Measurements from ENCODE around the gene BEST2.

BEST2 gene

GRCh38 chr19:12770922-12771321 is 19.3 kb downstream of the BEST2 start:
- no peak for DNase-seq (ENCODE audit: low read depth)

- DNase-seq (ENCODE audit: low read depth), result no peak
Observed at GRCh38 chr19:12772323-12772722, 20.7 kb downstream of the BEST2 start.

- DNase-seq (ENCODE audit: low read depth), result no peak
Observed at GRCh38 chr19:12773571-12773970, 22.0 kb downstream of the BEST2 start.

- no peak for DNase-seq (ENCODE audit: low read depth)
Observed at GRCh38 chr19:12774588-12775555, 23.3 kb downstream of the BEST2 start, which contains the start of gene HOOK2. Gene HOOK2 (minus strand): TSS chr19:12775552. CDS start chr19:12775449, 103 bp downstream.

- DNase-seq (ENCODE audit: low read depth), result peak; percentile 83
Observed at GRCh38 chr19:12777217-12778016, 25.8 kb downstream of the BEST2 start.

GRCh38 chr19:12778017-12778904 is 26.7 kb downstream of the BEST2 start:
- DNase-seq (ENCODE audit: low read depth), result no peak

- DNase-seq (ENCODE audit: low read depth), result no peak
Observed at GRCh38 chr19:12778905-12779161, 27.2 kb downstream of the BEST2 start.

GRCh38 chr19:12779162-12779993 is 27.8 kb downstream of the BEST2 start:
- DNase-seq (ENCODE audit: low read depth), result no peak

- DNase-seq (ENCODE audit: low read depth), result no peak
Observed at GRCh38 chr19:12782174-12782423, 30.5 kb downstream of the BEST2 start.

GRCh38 chr19:12782424-12783290 is 31.1 kb downstream of the BEST2 start:
- DNase-seq (ENCODE audit: low read depth), result peak; percentile 89

- no peak for DNase-seq (ENCODE audit: low read depth)
Observed at GRCh38 chr19:12783291-12783848, 31.8 kb downstream of the BEST2 start.

GRCh38 chr19:12783849-12784393 is 32.3 kb downstream of the BEST2 start:
- DNase-seq (ENCODE audit: low read depth), result no peak

- no peak for DNase-seq (ENCODE audit: low read depth)
Observed at GRCh38 chr19:12784394-12784870, 32.8 kb downstream of the BEST2 start.

- DNase-seq (ENCODE audit: low read depth), result no peak
Observed at GRCh38 chr19:12784871-12785430, 33.4 kb downstream of the BEST2 start.

- DNase-seq (ENCODE audit: low read depth), result no peak
Observed at GRCh38 chr19:12785431-12786031, 33.9 kb downstream of the BEST2 start.

- DNase-seq (ENCODE audit: low read depth), result no peak
Observed at GRCh38 chr19:12786141-12786870, 34.7 kb downstream of the BEST2 start.

GRCh38 chr19:12786952-12787351 is 35.4 kb downstream of the BEST2 start:
- no peak for DNase-seq (ENCODE audit: low read depth)

- DNase-seq (ENCODE audit: low read depth), result no peak
Observed at GRCh38 chr19:12787458-12787857, 35.9 kb downstream of the BEST2 start.
